Vagina (tissue), 2 donors: Measurements from ENCODE around the gene NOL7. TPM values are rescaled to one million over a fixed set of nuclear protein-coding genes. Genes with fewer than 3 reads are reported as not detected.

Experiments used
- DNase-seq, 2 donors: peaks; one replicate each; pipeline ENCODE4 v3.0.0-alpha.2; 2017; ENCODE audit errors: extremely low spot score in 2 of 2
- H3K27ac ChIP-seq: fragments of 200-600 bp; sonication (generic); one replicate; pipeline ENCODE4 v1.5.1; 2019
- H3K27me3 ChIP-seq: fragments of 200-600 bp; sonication (generic); one replicate; pipeline ENCODE4 v1.5.1; 2019
- H3K36me3 ChIP-seq, 2 donors: fragments of 200-600 bp; sonication (generic); one replicate each; pipeline ENCODE4 v1.5.1; 2017 to 2019
- H3K4me1 ChIP-seq: fragments of 200-600 bp; sonication (generic); one replicate; pipeline ENCODE4 v1.5.1; 2019
- H3K4me3 ChIP-seq, 2 donors: fragments of 200-600 bp; sonication (generic); 1 replicate in 1 of 2; 2 replicates in 1 of 2; pipeline ENCODE4 v1.5.1; 2016 to 2019
- H3K9me3 ChIP-seq: fragments of 200-600 bp; sonication (generic); one replicate; pipeline ENCODE4 v1.5.1; 2019
- CTCF ChIP-seq, 3 experiments: fragments of 450-650 bp in 2 of 3; fragments of 200-600 bp in 1 of 3; sonication (generic) in 1 of 3; IDR thresholded peaks; one replicate each; pipeline ENCODE4 v1.5.1; 2017 to 2019; ENCODE audit warnings: antibody characterized with exemption in 3 of 3, mild to moderate bottlenecking in 2 of 3, moderate library complexity in 2 of 3
- POLR2A ChIP-seq, 2 donors: fragments of 450-650 bp; IDR thresholded peaks; one replicate each; pipeline ENCODE4 v1.6.1; 2017; ENCODE audit warnings: antibody characterized with exemption in 2 of 2, mild to moderate bottlenecking in 2 of 2, moderate library complexity in 2 of 2
- POLR2AphosphoS5 ChIP-seq, 2 donors: sonication (generic); formaldehyde crosslinking; IDR thresholded peaks; one replicate each; pipeline ENCODE4 v1.9.0; 2017; ENCODE audit warnings: antibody characterized with exemption in 2 of 2, mild to moderate bottlenecking in 2 of 2, low read depth in 1 of 2; ENCODE audit not compliant: insufficient read depth in 1 of 2
- intact Hi-C: fragments of 100-400 bp; cut with DNase I; formaldehyde crosslinking; loops from one replicate; pipeline ENCODE4 v1.15.1; 2023
- total RNA-seq: library from RNA; depleted of rRNA; stranded (reverse); fragments of >200 nt; gene quantifications from one replicate; pipeline ENCODE4 v1.2.3, GENCODE V29; 2016

NOL7 gene
- total RNA-seq, 1 donor from 2014 or later = 67.0 TPM

- peaks cover 0 to 53% of the 10 kb centered on the region in 2 donors for H3K36me3 ChIP-seq
- no peak overlapping the region for H3K4me3 ChIP-seq
- no peak for TF ChIP-seq POLR2AphosphoS5 (IDR thresholded peaks at IDR 0.05; ENCODE audit: insufficient read depth in 1 of 2, low read depth in 1 of 2)
- TF ChIP-seq CTCF (IDR thresholded peaks at IDR 0.05) = no peak
- intact Hi-C loops = no loop called here
- DNase-seq = no peak
- H3K9me3 ChIP-seq = no peaks in the 10 kb centered on the region
- H3K4me1 ChIP-seq = no peaks in the 10 kb centered on the region
- H3K27me3 ChIP-seq = no peaks in the 10 kb centered on the region
- no peak overlapping the region for H3K27ac ChIP-seq
Measured at GRCh38 chr6:13629459-13630116, 14.5 kb downstream of the NOL7 start.

- no peaks in the 10 kb centered on the region for H3K27me3 ChIP-seq
- no peaks in the 10 kb centered on the region for H3K4me1 ChIP-seq
- intact Hi-C loops = no loop called here
- no peaks in the 10 kb centered on the region for H3K9me3 ChIP-seq
- no peak overlapping the region for H3K27ac ChIP-seq
- H3K36me3 ChIP-seq = peaks cover 0 to 44% of the 10 kb centered on the region in 2 donors
- no peak overlapping the region for H3K4me3 ChIP-seq
- TF ChIP-seq POLR2A (IDR thresholded peaks at IDR 0.05) (no peak), POLR2AphosphoS5 (IDR thresholded peaks at IDR 0.05; ENCODE audit: insufficient read depth in 1 of 2, low read depth in 1 of 2) (no peak), CTCF (IDR thresholded peaks at IDR 0.05) (no peak)
- DNase-seq = no peak
Measured at GRCh38 chr6:13630499-13630898, 15.4 kb downstream of the NOL7 start.

- intact Hi-C loops = no loop called here
- no peaks in the 10 kb centered on the region for H3K9me3 ChIP-seq
- peaks cover 0 to 32% of the 10 kb centered on the region in 2 donors for H3K36me3 ChIP-seq
- H3K4me1 ChIP-seq = no peaks in the 10 kb centered on the region
- no peak overlapping the region for H3K4me3 ChIP-seq
- H3K27ac ChIP-seq = no peak overlapping the region
- H3K27me3 ChIP-seq = no peaks in the 10 kb centered on the region
- TF ChIP-seq CTCF (IDR thresholded peaks at IDR 0.05) (no peak), POLR2AphosphoS5 (IDR thresholded peaks at IDR 0.05; ENCODE audit: insufficient read depth in 1 of 2, low read depth in 1 of 2) (no peak), POLR2A (IDR thresholded peaks at IDR 0.05) (no peak)
- no peak for DNase-seq
Measured at GRCh38 chr6:13633343-13633742, 18.2 kb downstream of the NOL7 start.

- Histone ChIP-seq H3K4me3 (no peak overlapping the region), H3K36me3 (peaks cover 0 to 54% of the 10 kb centered on the region in 2 donors), H3K27ac (no peak overlapping the region), H3K27me3 (no peaks in the 10 kb centered on the region), H3K9me3 (no peaks in the 10 kb centered on the region), H3K4me1 (no peaks in the 10 kb centered on the region)
- DNase-seq = no peak
- intact Hi-C loops = no loop called here
- no peak for TF ChIP-seq POLR2AphosphoS5 (IDR thresholded peaks at IDR 0.05; ENCODE audit: insufficient read depth in 1 of 2, low read depth in 1 of 2)
- no peak for TF ChIP-seq CTCF (IDR thresholded peaks at IDR 0.05)
- TF ChIP-seq POLR2A (IDR thresholded peaks at IDR 0.05) = no peak
Measured at GRCh38 chr6:13635948-13636658, 21.0 kb downstream of the NOL7 start.

GRCh38 chr6:13638014-13638413 is 22.9 kb downstream of the NOL7 start:
- no peak for DNase-seq
- no peak for TF ChIP-seq POLR2AphosphoS5 (IDR thresholded peaks at IDR 0.05; ENCODE audit: insufficient read depth in 1 of 2, low read depth in 1 of 2)
- TF ChIP-seq POLR2A (IDR thresholded peaks at IDR 0.05) = no peak
- no peak for TF ChIP-seq CTCF (IDR thresholded peaks at IDR 0.05)
- H3K27me3 ChIP-seq = no peaks in the 10 kb centered on the region
- H3K9me3 ChIP-seq = no peaks in the 10 kb centered on the region
- no peak overlapping the region for H3K4me3 ChIP-seq
- H3K36me3 ChIP-seq = peaks cover 0 to 47% of the 10 kb centered on the region in 2 donors
- no peak overlapping the region for H3K27ac ChIP-seq
- H3K4me1 ChIP-seq = no peaks in the 10 kb centered on the region
- intact Hi-C loops = no loop called here
